LHCN-M2 (cell line): ENCODE results near the gene LRP1-AS. TPM values are rescaled to one million over a fixed set of nuclear protein-coding genes. Genes with fewer than 3 reads are reported as not detected.

Experiments used
- DNase-seq: peaks from one replicate; pipeline ENCODE4 v3.0.0-alpha.2; 2012; ENCODE audit warnings: low read depth
- total RNA-seq: library from RNA; depleted of rRNA; stranded (reverse); fragments of >200 nt; gene quantifications from 2 replicates; pipeline ENCODE4 v1.2.3, GENCODE V29; 2014

The LRP1-AS gene
- total RNA-seq, 1 experiment from 2014 or later: not detected

DNA sequence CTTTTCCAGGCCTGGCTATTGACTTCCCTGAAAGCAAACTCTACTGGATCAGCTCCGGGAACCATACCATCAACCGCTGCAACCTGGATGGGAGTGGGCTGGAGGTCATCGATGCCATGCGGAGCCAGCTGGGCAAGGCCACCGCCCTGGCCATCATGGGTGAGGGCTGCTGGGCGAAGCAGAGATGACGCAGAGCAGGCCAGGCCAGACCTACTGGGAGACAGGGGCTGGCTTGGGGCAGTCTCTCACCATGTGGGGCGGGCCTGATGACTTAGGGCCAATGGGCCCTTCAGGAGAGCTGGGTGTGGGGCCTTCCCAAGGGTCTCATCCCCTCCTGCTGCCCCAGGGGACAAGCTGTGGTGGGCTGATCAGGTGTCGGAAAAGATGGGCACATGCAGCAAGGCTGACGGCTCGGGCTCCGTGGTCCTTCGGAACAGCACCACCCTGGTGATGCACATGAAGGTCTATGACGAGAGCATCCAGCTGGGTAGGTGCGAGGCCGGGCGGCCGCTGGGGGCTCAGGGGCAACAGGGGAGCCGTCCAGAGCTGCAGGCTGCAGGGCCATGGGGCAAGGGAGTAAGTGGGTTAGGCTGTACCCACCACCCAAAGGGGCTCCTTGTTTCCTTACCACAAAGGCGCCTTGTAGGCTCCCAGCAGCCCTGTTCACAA lies 33.0 kb upstream of the LRP1-AS start:
- no peak for DNase-seq

DNA sequence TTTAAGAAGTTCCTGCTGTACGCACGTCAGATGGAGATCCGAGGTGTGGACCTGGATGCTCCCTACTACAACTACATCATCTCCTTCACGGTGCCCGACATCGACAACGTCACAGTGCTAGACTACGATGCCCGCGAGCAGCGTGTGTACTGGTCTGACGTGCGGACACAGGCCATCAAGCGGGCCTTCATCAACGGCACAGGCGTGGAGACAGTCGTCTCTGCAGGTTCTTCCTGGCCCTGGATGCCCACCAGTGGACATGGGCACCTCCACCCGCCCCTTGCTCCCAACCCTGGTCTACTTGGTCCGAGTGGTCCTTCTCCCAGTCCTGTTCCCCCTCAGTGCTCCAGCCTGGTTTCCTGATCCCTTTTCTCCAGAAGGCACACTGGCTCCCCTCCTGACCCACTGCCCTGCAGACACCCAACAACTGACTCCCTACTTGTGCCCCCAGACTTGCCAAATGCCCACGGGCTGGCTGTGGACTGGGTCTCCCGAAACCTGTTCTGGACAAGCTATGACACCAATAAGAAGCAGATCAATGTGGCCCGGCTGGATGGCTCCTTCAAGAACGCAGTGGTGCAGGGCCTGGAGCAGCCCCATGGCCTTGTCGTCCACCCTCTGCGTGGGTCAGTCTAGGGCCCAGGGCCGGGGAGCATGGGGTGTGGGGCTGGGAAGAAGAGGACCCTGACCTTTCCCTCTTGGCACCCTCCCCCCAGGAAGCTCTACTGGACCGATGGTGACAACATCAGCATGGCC lies 32.1 kb upstream of the LRP1-AS start:
- DNase-seq: no peak

DNA sequence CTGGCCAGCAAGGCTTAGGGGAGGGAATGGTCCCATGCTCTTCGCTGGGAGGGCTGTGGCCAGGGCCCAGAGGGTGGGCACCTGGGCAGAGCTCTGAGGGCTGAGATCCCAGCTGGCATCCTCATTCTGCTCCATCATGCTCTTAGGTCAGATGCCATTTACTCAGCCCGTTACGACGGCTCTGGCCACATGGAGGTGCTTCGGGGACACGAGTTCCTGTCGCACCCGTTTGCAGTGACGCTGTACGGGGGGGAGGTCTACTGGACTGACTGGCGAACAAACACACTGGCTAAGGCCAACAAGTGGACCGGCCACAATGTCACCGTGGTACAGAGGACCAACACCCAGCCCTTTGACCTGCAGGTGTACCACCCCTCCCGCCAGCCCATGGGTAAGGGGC lies 30.8 kb upstream of the LRP1-AS start:
- DNase-seq: no peak

DNA sequence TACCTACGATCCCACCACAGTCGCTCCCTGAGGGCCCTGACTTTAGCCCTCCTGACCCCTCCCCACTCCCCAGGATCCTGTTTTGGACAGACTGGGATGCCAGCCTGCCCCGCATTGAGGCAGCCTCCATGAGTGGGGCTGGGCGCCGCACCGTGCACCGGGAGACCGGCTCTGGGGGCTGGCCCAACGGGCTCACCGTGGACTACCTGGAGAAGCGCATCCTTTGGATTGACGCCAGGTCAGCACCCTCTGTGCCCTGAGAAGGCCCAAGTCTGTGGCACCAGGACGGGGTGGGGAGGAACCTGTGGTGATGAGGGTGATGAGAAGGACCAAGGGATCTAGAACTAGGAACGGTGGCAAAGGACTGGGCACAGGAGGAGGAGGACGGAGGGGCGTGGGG lies 29.9 kb upstream of the LRP1-AS start:
- no peak for DNase-seq

DNA sequence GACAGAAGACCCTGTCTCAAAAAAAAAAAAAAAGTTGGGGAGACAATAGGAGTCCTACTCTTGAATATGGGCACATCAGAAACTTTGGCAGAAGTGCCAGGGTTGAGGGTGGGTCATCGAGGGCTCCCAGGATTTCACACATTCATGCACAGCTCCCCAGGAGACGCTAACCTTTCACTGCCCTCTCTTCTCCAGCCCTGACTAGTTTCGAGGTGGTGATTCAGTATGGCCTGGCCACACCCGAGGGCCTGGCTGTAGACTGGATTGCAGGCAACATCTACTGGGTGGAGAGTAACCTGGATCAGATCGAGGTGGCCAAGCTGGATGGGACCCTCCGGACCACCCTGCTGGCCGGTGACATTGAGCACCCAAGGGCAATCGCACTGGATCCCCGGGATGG lies 29.4 kb upstream of the LRP1-AS start:
- DNase-seq: no peak

DNA sequence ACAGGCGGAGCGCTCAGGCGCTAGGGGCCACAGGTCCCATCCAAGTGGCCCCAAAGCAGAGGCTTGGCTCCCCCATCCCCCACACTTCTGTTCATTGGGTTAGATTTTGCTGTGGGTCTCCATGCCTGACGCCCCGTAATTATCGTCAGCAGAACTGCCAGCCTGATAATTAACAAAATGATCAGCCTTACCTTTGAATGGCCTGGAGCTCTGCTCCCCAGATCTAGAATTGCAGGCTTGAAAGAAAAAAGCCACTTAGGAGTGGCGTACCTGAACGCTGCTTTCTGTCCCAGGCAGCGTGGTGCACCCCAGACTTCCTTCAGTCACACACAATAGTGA lies 28.7 kb upstream of the LRP1-AS start:
- DNase-seq: no peak

DNA sequence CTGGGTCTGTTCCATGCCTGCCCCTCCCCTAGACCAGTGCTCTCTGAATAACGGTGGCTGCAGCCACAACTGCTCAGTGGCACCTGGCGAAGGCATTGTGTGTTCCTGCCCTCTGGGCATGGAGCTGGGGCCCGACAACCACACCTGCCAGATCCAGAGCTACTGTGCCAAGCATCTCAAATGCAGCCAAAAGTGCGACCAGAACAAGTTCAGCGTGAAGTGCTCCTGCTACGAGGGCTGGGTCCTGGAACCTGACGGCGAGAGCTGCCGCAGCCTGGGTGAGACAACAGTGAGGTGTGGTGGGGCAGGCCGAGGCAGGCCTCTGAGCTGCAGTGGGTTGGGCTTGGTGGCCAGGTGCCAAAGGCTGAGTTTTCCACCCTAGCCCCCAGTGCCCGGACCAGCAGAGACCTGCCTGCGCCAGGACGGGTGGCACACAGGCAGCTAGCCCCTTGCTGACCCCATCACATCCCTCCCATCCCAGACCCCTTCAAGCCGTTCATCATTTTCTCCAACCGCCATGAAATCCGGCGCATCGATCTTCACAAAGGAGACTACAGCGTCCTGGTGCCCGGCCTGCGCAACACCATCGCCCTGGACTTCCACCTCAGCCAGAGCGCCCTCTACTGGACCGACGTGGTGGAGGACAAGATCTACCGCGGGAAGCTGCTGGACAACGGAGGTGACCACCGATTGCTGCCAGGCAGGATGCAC lies 28.2 kb upstream of the LRP1-AS start:
- peak; percentile 63 for DNase-seq

DNA sequence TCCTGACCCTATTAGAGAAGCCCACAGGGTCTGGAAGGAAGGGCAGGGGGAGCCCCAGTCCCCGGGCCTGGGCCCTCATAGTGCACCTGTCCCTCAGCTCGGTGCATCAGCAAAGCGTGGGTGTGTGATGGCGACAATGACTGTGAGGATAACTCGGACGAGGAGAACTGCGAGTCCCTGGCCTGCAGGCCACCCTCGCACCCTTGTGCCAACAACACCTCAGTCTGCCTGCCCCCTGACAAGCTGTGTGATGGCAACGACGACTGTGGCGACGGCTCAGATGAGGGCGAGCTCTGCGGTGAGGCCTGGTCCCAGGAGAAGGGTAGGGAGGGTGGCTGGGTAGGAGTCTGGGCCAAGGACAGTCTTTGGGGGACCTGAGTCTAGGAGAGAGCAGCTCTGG lies 26.3 kb upstream of the LRP1-AS start:
- no peak for DNase-seq

DNA sequence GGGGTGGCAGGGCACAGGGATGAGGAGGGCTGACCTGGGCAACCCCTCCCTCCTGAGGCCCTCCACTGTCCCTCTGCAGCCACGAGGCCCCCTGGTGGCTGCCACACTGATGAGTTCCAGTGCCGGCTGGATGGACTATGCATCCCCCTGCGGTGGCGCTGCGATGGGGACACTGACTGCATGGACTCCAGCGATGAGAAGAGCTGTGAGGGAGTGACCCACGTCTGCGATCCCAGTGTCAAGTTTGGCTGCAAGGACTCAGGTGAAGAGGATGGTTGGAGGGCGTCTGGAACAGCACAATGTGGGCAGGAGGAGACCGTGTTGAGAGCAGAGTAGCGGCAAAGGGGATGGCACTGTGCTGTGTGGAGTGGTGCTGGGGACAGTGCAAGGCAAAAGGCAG lies 25.7 kb upstream of the LRP1-AS start:
- DNase-seq: no peak

DNA sequence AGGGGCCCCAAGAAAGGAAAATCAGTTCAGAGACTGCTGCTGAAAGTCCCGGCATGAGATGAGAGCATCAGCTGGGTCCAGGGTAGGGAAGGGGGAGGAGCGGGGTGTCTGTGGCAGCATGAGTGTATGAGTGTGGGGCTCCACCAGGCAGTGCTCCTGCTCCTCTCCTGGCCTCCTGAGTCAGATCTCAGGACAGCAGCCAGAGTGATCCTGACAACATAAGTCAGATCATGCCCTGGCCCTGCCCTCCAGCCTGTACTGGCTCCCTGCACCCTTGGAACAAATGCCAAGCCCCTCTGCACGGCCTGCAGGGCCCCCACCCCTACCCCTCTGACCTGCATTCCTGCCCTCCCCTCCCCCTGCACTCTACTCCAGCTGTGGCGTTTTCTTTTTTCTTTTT lies 24.2 kb upstream of the LRP1-AS start:
- peak; percentile 64 for DNase-seq

DNA sequence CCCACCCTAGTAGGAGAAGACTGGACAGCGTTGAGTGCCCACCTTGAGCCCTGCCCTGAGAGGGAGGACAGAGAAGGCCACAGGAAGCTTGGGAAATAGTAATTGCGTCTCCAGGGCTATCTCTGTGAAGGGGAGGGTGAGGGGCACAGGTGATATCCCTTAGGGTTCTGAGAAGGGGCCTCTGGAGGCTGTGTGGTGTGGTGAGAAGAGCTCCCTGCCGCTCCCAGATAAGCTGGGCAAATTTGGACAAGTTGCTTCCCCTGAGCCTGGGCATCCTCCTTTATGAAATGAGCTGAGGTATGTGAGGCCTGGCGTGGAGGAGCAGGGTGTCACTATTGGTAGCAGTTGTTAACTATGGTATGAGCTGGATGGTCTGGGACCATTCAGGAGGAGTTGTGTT lies 23.5 kb upstream of the LRP1-AS start:
- DNase-seq: no peak

DNA sequence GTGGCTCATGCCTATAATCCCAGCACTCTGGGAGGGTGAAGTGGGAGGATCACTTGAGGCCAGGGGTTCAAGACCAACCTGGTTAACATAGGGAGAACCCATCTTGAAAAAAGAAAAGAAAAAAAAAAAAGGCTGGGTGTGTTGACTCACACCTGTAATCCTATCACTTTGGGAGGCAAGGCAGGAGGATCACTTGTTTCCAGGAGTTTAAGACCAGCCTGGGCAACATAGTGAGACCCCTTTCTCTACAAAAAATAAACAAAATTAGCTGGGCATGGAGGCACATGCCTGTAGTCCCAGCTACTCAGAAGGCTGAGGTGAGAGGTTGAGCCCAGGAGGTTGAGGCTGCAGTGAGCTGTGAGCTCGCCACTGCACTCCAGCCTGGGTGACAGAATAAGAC lies 23.0 kb upstream of the LRP1-AS start:
- no peak for DNase-seq

DNA sequence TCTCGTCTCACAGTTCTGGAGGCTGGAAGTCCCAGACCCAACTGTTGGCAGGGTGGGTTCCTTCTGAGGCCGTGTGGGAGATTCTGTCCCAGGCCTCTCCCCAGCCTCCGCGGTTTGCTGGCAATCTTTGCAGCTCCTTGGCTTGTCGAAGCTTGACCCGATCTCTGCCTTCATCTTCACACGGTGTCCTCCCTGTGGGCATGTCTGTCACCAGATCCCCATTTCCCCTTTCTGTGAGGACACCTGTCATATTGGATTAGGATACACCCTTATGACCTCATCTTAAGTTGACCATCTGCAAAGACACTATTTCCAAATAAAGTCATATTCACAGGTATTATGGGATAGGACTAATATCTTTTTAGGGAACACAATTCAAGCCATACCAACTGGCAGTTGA lies 22.6 kb upstream of the LRP1-AS start:
- no peak for DNase-seq

DNA sequence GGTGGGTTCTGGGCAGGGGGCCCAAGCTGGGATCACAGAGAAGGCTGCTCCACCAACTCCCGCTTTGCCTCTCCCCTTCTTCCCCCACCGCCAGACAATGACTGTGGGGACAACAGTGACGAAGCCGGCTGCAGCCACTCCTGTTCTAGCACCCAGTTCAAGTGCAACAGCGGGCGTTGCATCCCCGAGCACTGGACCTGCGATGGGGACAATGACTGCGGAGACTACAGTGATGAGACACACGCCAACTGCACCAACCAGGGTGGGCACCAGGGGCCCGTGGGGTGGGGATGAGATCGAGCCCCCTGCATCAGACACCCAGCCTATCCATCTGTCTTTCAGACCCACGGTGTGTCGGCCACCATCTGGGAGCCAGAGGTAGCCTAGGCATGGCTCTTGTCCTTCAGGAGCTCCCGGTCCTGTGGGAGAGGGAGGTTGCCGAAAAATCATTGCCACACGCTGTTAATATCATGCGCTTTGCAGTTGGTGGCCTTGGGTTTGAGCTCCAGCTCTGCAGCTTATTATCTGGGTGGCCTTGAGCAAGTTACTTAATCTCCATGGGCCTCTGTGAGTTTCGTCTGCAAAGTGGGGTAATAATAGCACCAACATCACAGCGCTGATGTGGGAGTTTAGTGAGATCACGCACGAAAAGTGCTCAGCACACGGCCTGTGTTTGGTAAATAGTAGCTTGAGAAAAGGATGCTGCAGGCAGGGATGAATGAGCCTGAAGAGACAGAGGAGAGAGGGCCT lies 21.8 kb upstream of the LRP1-AS start:
- DNase-seq: no peak

DNA sequence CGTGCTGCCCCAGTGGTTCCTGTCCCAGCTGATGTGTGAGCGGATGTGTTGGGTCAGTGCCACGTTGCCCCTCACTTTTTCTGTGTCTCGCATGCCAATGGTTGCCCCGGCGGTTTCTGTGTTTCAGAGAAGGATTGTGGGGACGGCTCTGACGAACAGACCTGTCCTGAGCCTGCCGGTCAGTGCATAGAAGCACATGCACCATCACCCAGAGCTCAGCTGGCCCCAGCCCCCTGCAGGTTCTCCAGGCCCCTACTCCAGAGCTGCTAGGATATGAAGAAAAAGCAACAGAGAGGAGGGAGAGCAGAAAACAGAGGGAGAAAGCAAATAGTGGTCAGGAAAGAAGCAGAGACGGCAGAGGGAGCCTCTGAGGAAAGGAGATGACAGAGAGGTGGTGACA lies 20.6 kb upstream of the LRP1-AS start:
- DNase-seq: no peak

DNA sequence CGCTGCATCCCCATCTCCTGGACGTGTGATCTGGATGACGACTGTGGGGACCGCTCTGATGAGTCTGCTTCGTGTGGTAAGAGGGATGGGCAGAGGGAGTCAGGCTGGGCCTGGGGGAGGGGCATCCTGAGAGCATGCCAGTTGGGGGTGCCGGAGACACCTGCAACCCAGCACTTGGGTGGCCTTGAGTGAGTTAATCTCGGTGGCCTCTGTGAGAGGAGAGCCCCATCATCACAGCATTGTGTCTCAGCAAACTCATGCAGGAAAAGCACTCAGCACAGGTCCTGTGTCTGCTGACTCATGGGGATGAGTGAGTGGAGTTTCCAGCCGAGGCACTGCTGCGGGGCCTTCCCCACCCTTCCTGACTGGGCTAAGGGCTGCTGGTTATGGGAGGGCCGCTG lies 19.6 kb upstream of the LRP1-AS start:
- peak; percentile 71 for DNase-seq

DNA sequence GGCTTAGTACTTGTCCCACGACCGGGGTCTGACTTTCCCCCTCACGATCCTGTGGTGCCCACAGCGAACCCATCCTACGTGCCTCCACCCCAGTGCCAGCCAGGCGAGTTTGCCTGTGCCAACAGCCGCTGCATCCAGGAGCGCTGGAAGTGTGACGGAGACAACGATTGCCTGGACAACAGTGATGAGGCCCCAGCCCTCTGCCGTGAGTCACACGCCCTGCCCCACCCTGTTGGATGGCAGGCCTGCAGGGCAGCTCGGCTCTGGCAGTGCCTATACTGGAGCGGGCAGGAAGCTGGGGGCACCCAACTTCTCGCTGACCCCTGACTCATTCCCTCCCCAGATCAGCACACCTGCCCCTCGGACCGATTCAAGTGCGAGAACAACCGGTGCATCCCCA lies 18.3 kb upstream of the LRP1-AS start:
- DNase-seq: peak; percentile 71

DNA sequence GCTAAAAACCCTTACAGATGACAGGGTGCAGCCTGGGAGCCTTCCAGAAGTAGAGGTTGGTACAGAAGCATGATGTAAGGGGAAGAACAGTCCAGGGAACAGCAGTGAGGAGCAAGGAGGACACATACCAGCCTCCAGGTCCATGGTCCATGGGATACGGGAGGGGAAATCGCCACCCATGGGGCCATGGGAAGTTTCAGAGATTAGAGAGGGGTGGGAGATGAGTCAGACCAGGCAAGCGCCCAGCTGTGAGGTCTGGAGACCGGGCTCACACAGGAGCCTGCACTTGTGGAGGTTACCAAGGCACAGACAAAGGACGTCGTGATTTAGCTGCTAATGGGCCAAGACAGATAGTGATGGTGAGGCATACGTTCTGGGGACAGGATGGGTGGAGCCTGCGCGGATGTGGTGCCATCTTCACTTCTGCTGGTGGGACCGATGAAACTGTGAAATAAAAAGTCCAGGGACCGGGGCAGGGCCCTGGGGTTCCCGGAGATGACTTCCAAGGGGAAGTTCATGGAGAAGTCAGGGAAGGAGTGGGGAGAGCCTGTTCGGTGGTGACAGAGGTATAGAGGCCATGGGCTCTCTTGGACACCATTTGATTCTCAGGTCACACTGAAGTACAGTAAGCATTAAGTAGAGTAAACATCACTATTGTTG lies 17.7 kb upstream of the LRP1-AS start:
- no peak for DNase-seq

DNA sequence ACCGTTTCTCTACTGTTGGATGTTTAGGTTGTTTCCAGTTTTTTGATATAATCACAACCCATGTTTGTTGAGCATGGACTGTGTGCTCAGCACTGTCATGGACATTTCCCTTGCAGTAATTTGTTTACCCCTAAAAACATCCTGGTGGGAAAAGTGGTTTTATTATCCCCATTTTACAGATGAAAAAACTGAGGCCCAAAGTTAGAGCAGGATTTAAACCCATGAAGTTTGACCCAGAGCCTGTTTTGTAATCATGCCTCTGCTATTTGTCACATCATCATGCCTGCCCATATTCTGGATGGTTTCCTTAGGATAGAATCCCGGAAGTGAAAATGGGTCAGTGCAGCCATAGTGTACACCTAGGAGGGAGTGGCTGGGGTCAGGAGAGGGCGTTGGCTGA lies 17.0 kb upstream of the LRP1-AS start:
- DNase-seq: no peak

DNA sequence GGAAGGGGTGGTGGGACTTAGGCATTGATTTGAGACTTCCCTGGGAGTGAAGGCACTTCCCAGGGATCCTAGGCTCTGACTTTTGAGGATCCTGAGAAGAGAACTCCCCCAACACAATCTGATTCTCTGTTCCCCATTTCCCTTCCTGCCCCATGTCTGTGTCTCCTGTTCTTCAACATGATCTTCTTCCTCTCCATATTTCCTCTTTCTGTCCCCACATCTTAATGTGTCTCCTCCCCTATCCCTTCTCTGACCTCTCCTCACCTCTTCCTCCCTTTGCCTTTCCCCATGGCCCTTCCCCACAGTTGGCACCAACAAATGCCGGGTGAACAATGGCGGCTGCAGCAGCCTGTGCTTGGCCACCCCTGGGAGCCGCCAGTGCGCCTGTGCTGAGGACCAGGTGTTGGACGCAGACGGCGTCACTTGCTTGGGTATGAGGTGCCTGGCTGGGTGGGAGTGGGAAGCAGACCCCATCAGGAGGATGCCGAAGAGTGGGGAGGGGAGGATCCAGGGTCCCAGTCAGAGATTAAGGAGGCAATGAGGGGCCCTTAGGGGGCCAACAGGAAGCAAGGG lies 15.2 kb upstream of the LRP1-AS start:
- no peak for DNase-seq

DNA sequence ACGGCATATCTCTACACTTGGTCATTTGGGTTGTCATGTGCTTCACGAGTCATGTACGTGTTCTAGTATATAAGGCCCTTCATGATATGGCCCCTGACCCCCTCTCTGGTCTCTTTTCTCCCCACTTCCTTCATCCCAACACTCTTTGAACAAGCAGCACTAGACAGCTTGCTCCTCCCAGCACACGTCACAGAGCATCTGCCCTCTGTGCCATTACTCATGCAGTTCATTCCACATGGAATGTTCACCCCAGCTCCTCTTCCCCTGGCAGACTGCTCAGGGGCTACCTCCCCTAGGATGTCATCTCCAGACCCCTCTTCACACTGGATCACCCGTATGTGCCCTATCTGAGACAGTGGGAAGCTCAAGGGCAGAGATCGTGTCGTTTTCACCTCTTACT lies 14.1 kb upstream of the LRP1-AS start:
- DNase-seq: peak; percentile 66
